Measurements from ENCODE around the gene INPP5A.
"Not testable (repeated sequence)": the region's sequence is repeated elsewhere in the genome, so short reads cannot be mapped to it uniquely, and the experiment has no call there.

INPP5A gene

GRCh38 chr10:132742167-132742836, 204.7 kb downstream of the INPP5A start:
- no peak overlapping the region for H3K4me3 ChIP-seq (replicated peaks; ENCODE audit: low read depth, low read length)
- no peak for DNase-seq (ENCODE audit: low read depth)

GRCh38 chr10:132742837-132743194, 205.2 kb downstream of the INPP5A start:
- H3K4me3 ChIP-seq (replicated peaks; ENCODE audit: low read depth, low read length), result no peak overlapping the region
- no peak for TF ChIP-seq CTCF (IDR thresholded peaks at IDR 0.05; ENCODE audit: low read length, missing control alignments)
- no peak for DNase-seq (ENCODE audit: low read depth)

More at GRCh38 chr10:132742167-132742836, 204.7 kb downstream of the INPP5A start:
- no peak for TF ChIP-seq CTCF (IDR thresholded peaks at IDR 0.05; ENCODE audit: low read length, missing control alignments)

GRCh38 chr10:132743196-132743924, 205.8 kb downstream of the INPP5A start:
- DNase-seq (ENCODE audit: low read depth), result peak; percentile 33
- H3K4me3 ChIP-seq (replicated peaks; ENCODE audit: low read depth, low read length), result not testable (repeated sequence)

- no peak for TF ChIP-seq CTCF (IDR thresholded peaks at IDR 0.05; ENCODE audit: low read length, missing control alignments)
- DNase-seq (ENCODE audit: low read depth), result peak; percentile 15
- H3K4me3 ChIP-seq (replicated peaks; ENCODE audit: low read depth, low read length), result no peak overlapping the region
Observed at GRCh38 chr10:132743925-132744490, 206.4 kb downstream of the INPP5A start.

- no peak overlapping the region for H3K4me3 ChIP-seq (replicated peaks; ENCODE audit: low read depth, low read length)
- TF ChIP-seq CTCF (IDR thresholded peaks at IDR 0.05; ENCODE audit: low read length, missing control alignments), result no peak
- DNase-seq (ENCODE audit: low read depth), result no peak
Observed at GRCh38 chr10:132744839-132745238, 207.3 kb downstream of the INPP5A start.

- TF ChIP-seq CTCF (IDR thresholded peaks at IDR 0.05; ENCODE audit: low read length, missing control alignments), result no peak
- DNase-seq (ENCODE audit: low read depth), result no peak
- H3K4me3 ChIP-seq (replicated peaks; ENCODE audit: low read depth, low read length), result no peak overlapping the region
Observed at GRCh38 chr10:132745511-132745910, 207.9 kb downstream of the INPP5A start.

GRCh38 chr10:132745971-132746370, 208.4 kb downstream of the INPP5A start:
- H3K4me3 ChIP-seq (replicated peaks; ENCODE audit: low read depth, low read length), result no peak overlapping the region
- TF ChIP-seq CTCF (IDR thresholded peaks at IDR 0.05; ENCODE audit: low read length, missing control alignments), result no peak
- DNase-seq (ENCODE audit: low read depth), result no peak
